ENCODE results near the gene ATP6V1G2.

The ATP6V1G2 gene

GRCh38 chr6:31545291-31545690, 1.1 kb downstream of the ATP6V1G2 start:
- no peak overlapping the region for H3K4me3 Mint-ChIP-seq
- no peaks in the 10 kb centered on the region for H3K27me3 Mint-ChIP-seq (ENCODE audit: low read depth)
- no peaks in the 10 kb centered on the region for H3K9me3 Mint-ChIP-seq
- peaks cover 15% of the 10 kb centered on the region for H3K36me3 Mint-ChIP-seq (ENCODE audit: low read depth)
- no peak overlapping the region for H3K27ac Mint-ChIP-seq
- peaks cover 37% of the 10 kb centered on the region for H3K4me1 Mint-ChIP-seq (ENCODE audit: low read depth)

GRCh38 chr6:31544676-31545075, 1.7 kb downstream of the ATP6V1G2 start:
- H3K4me1 Mint-ChIP-seq (ENCODE audit: low read depth): peaks cover 42% of the 10 kb centered on the region
- no peaks in the 10 kb centered on the region for H3K27me3 Mint-ChIP-seq (ENCODE audit: low read depth)
- H3K36me3 Mint-ChIP-seq (ENCODE audit: low read depth): peaks cover 18% of the 10 kb centered on the region
- H3K9me3 Mint-ChIP-seq: no peaks in the 10 kb centered on the region
- H3K4me3 Mint-ChIP-seq: no peak overlapping the region
- no peak overlapping the region for H3K27ac Mint-ChIP-seq

- H3K9me3 Mint-ChIP-seq: no peaks in the 10 kb centered on the region
- peaks cover 26% of the 10 kb centered on the region for H3K36me3 Mint-ChIP-seq (ENCODE audit: low read depth)
- no peak overlapping the region for H3K4me3 Mint-ChIP-seq
- H3K4me1 Mint-ChIP-seq (ENCODE audit: low read depth): peaks cover 47% of the 10 kb centered on the region
- H3K27me3 Mint-ChIP-seq (ENCODE audit: low read depth): no peaks in the 10 kb centered on the region
- no peak overlapping the region for H3K27ac Mint-ChIP-seq
Observed at GRCh38 chr6:31543639-31544038, 2.8 kb downstream of the ATP6V1G2 start.

- Mint-ChIP-seq H3K36me3 (ENCODE audit: low read depth) (peaks cover 33% of the 10 kb centered on the region), H3K27ac (peak within 1 kb of the TSS; percentile 87), H3K4me3 (peak within 1 kb of the TSS; percentile 93), H3K27me3 (ENCODE audit: low read depth) (no peaks in the 10 kb centered on the region), H3K9me3 (no peaks in the 10 kb centered on the region), H3K4me1 (ENCODE audit: low read depth) (peaks cover 43% of the 10 kb centered on the region)
Observed at GRCh38 chr6:31541658-31542521, 4.5 kb downstream of the ATP6V1G2 start, which contains the start of gene DDX39B. TSS of gene DDX39B (minus strand) at chr6:31542003. CDS start at chr6:31540532, 1,471 bp downstream.

- peaks cover 41% of the 10 kb centered on the region for H3K4me1 Mint-ChIP-seq (ENCODE audit: low read depth)
- H3K9me3 Mint-ChIP-seq: no peaks in the 10 kb centered on the region
- H3K36me3 Mint-ChIP-seq (ENCODE audit: low read depth): peaks cover 39% of the 10 kb centered on the region
- H3K27ac Mint-ChIP-seq: peak overlapping the region; percentile 87
- peak overlapping the region; percentile 93 for H3K4me3 Mint-ChIP-seq
- H3K27me3 Mint-ChIP-seq (ENCODE audit: low read depth): no peaks in the 10 kb centered on the region
Observed at GRCh38 chr6:31541059-31541657, 5.2 kb downstream of the ATP6V1G2 start.

- Mint-ChIP-seq H3K9me3 (no peaks in the 10 kb centered on the region), H3K36me3 (ENCODE audit: low read depth) (peaks cover 44% of the 10 kb centered on the region), H3K27me3 (ENCODE audit: low read depth) (no peaks in the 10 kb centered on the region), H3K27ac (peak overlapping the region; percentile 86), H3K4me1 (ENCODE audit: low read depth) (peaks cover 42% of the 10 kb centered on the region), H3K4me3 (peak overlapping the region; percentile 93)
Observed at GRCh38 chr6:31540640-31541039, 5.8 kb downstream of the ATP6V1G2 start.

- Mint-ChIP-seq H3K27ac (peak overlapping the region; percentile 13), H3K36me3 (ENCODE audit: low read depth) (peaks cover 58% of the 10 kb centered on the region), H3K4me3 (peak overlapping the region; percentile 93), H3K9me3 (no peaks in the 10 kb centered on the region), H3K4me1 (ENCODE audit: low read depth) (peaks cover 44% of the 10 kb centered on the region), H3K27me3 (ENCODE audit: low read depth) (no peaks in the 10 kb centered on the region)
Observed at GRCh38 chr6:31538805-31539400, 7.5 kb downstream of the ATP6V1G2 start.

GRCh38 chr6:31535538-31536324, 10.7 kb downstream of the ATP6V1G2 start:
- Mint-ChIP-seq H3K27me3 (ENCODE audit: low read depth) (no peaks in the 10 kb centered on the region), H3K4me3 (no peak overlapping the region), H3K4me1 (ENCODE audit: low read depth) (peaks cover 40% of the 10 kb centered on the region), H3K36me3 (ENCODE audit: low read depth) (peaks cover 71% of the 10 kb centered on the region), H3K27ac (no peak overlapping the region), H3K9me3 (no peaks in the 10 kb centered on the region)

- no peak overlapping the region for H3K4me3 Mint-ChIP-seq
- peaks cover 31% of the 10 kb centered on the region for H3K4me1 Mint-ChIP-seq (ENCODE audit: low read depth)
- no peaks in the 10 kb centered on the region for H3K9me3 Mint-ChIP-seq
- no peaks in the 10 kb centered on the region for H3K27me3 Mint-ChIP-seq (ENCODE audit: low read depth)
- H3K27ac Mint-ChIP-seq: no peak overlapping the region
- H3K36me3 Mint-ChIP-seq (ENCODE audit: low read depth): peaks cover 71% of the 10 kb centered on the region
Observed at GRCh38 chr6:31534521-31535040, 11.8 kb downstream of the ATP6V1G2 start.

GRCh38 chr6:31534011-31534410, 12.4 kb downstream of the ATP6V1G2 start:
- H3K4me1 Mint-ChIP-seq (ENCODE audit: low read depth): peaks cover 25% of the 10 kb centered on the region
- H3K27ac Mint-ChIP-seq: no peak overlapping the region
- no peak overlapping the region for H3K4me3 Mint-ChIP-seq
- H3K9me3 Mint-ChIP-seq: no peaks in the 10 kb centered on the region
- H3K27me3 Mint-ChIP-seq (ENCODE audit: low read depth): no peaks in the 10 kb centered on the region
- peaks cover 65% of the 10 kb centered on the region for H3K36me3 Mint-ChIP-seq (ENCODE audit: low read depth)

- no peaks in the 10 kb centered on the region for H3K9me3 Mint-ChIP-seq
- H3K4me1 Mint-ChIP-seq (ENCODE audit: low read depth): peaks cover 20% of the 10 kb centered on the region
- H3K27ac Mint-ChIP-seq: no peak overlapping the region
- H3K4me3 Mint-ChIP-seq: no peak overlapping the region
- no peaks in the 10 kb centered on the region for H3K27me3 Mint-ChIP-seq (ENCODE audit: low read depth)
- H3K36me3 Mint-ChIP-seq (ENCODE audit: low read depth): peaks cover 62% of the 10 kb centered on the region
Observed at GRCh38 chr6:31533455-31533841, 13.0 kb downstream of the ATP6V1G2 start.

- H3K4me3 Mint-ChIP-seq: no peak overlapping the region
- peak overlapping the region; percentile 20 for H3K27ac Mint-ChIP-seq
- H3K27me3 Mint-ChIP-seq (ENCODE audit: low read depth): no peaks in the 10 kb centered on the region
- peaks cover 58% of the 10 kb centered on the region for H3K36me3 Mint-ChIP-seq (ENCODE audit: low read depth)
- no peaks in the 10 kb centered on the region for H3K9me3 Mint-ChIP-seq
- H3K4me1 Mint-ChIP-seq (ENCODE audit: low read depth): peaks cover 16% of the 10 kb centered on the region
Observed at GRCh38 chr6:31532644-31533454, 13.6 kb downstream of the ATP6V1G2 start.

GRCh38 chr6:31531771-31532643, 14.4 kb downstream of the ATP6V1G2 start:
- Mint-ChIP-seq H3K27me3 (ENCODE audit: low read depth) (no peaks in the 10 kb centered on the region), H3K9me3 (no peaks in the 10 kb centered on the region), H3K27ac (no peak overlapping the region), H3K4me1 (ENCODE audit: low read depth) (peaks cover 16% of the 10 kb centered on the region), H3K36me3 (ENCODE audit: low read depth) (peaks cover 55% of the 10 kb centered on the region), H3K4me3 (no peak overlapping the region)

Data from T-helper 1 cell treated with Interleukin-12 subunit alpha and Interleukin-12 subunit beta and Interleukin-4 antibody, amounts not matched to agents 30 μg/mL and 1 μg/mL, for 36 hours (primary cell).